HCT116 (cell line): Measurements from ENCODE around the gene TNFRSF1A. TPM values are rescaled to one million over a fixed set of nuclear protein-coding genes. Genes with fewer than 3 reads are reported as not detected.

Source experiments
- ATAC-seq: fragments of 200-7000 bp; cut with Tn5 transposase; 2 replicates; pipeline ENCODE4 v1.9.1; 2020; ENCODE audit warnings: mild to moderate bottlenecking, moderate library complexity
- BruUV-seq: library from RNA; stranded (reverse); fragments of 400-500 nt; replicated peaks from 2 replicates; lab custom pipeline; 2021; lab: Mats Ljungman, UMichigan
- CTCF ChIA-PET: fragments of 300-600 bp; sonication (Branson Sonifier 250); formaldehyde crosslinking; loops from one replicate; lab custom pipeline; 2021; ENCODE audit warnings: antibody characterized with exemption; lab: Charles Lee
- POLR2A ChIA-PET: fragments of 300-600, 350-600 bp; sonication (Branson Sonifier 250); formaldehyde crosslinking; loops from one replicate; lab custom pipeline; 2021; ENCODE audit warnings: antibody characterized with exemption; lab: Charles Lee
- RAD21 ChIA-PET, 2 experiments: fragments of 300-600 bp; sonication (Branson Sonifier 250); formaldehyde crosslinking; loops; one replicate each; lab custom pipeline; 2023; ENCODE audit warnings: low total read pairs in 2 of 2; ENCODE audit not compliant: uncharacterized antibody in 2 of 2, unreplicated experiment in 2 of 2, low non-redundant PET in 1 of 2; lab: Charles Lee
- DNase-seq: peaks from one replicate; pipeline ENCODE4 v3.0.0-alpha.2; 2010; ENCODE audit warnings: low read depth, low spot score
- H2AFZ ChIP-seq: fragments of 200-600 bp; shearing (Covaris generic), sonication (generic); 2 replicates; pipeline ENCODE4 v1.6.1; 2017; ENCODE audit warnings: low read depth, mixed run types, mixed read lengths, antibody characterized with exemption, low read length; ENCODE audit not compliant: poor library complexity, severe bottlenecking
- H3K27ac ChIP-seq: 2 replicates; pipeline ENCODE4 v1.5.1; 2012; ENCODE audit warnings: low read depth, low read length
- H3K27me3 ChIP-seq: fragments of 200-600 bp; sonication (generic); 2 replicates; pipeline ENCODE4 v1.6.1; 2016; ENCODE audit warnings: mixed run types, low read length, mixed read lengths; ENCODE audit not compliant: insufficient read depth
- H3K36me3 ChIP-seq, 2 experiments: fragments of 200-500 bp in 1 of 2; fragments of 200-600 bp in 1 of 2; sonication (Bioruptor generic) in 1 of 2; sonication (generic) in 1 of 2; 2 replicates each; pipeline versions ENCODE4 v1.5.1 to v1.6.1; 2014 to 2016; ENCODE audit warnings: low read length in 2 of 2, inconsistent platforms in 1 of 2, mixed read lengths in 1 of 2, mixed run types in 1 of 2; ENCODE audit not compliant: insufficient read depth in 2 of 2, control insufficient read depth in 1 of 2
- H3K4me1 ChIP-seq, 2 experiments: fragments of 200-600 bp in 1 of 2; sonication (generic) in 1 of 2; 2 replicates each; pipeline versions ENCODE4 v1.5.1 to v1.6.1; 2012 to 2017; ENCODE audit warnings: low read length in 2 of 2, inconsistent platforms in 1 of 2, mild to moderate bottlenecking in 1 of 2, mixed read lengths in 1 of 2, mixed run types in 1 of 2, moderate library complexity in 1 of 2; ENCODE audit not compliant: insufficient read depth in 2 of 2, control insufficient read depth in 1 of 2
- H3K4me2 ChIP-seq: fragments of 200-600 bp; sonication (generic); 2 replicates; pipeline ENCODE4 v1.6.1; 2017; ENCODE audit warnings: mixed run types, low read length, mixed read lengths
- H3K4me3 ChIP-seq, 2 experiments: fragments of 200-600 bp in 1 of 2; sonication (generic) in 1 of 2; replicated peaks in 1 of 2; 2 replicates each; pipeline ENCODE4 v1.5.1; 2011 to 2016; ENCODE audit warnings: low read length in 2 of 2, control low read depth in 1 of 2, low read depth in 1 of 2, mild to moderate bottlenecking in 1 of 2, mixed read lengths in 1 of 2, mixed run types in 1 of 2
- H3K79me2 ChIP-seq: fragments of 200-600 bp; sonication (generic); 2 replicates; pipeline ENCODE4 v1.6.1; 2017; ENCODE audit warnings: mild to moderate bottlenecking, mixed run types, low read length, moderate library complexity, mixed read lengths; ENCODE audit not compliant: insufficient read depth
- H3K9ac ChIP-seq: fragments of 200-600 bp; sonication (generic); 2 replicates; pipeline ENCODE4 v1.6.1; 2016; ENCODE audit warnings: low read length, mixed read lengths
- H3K9me2 ChIP-seq: fragments of 200-600 bp; sonication (generic), shearing (Covaris generic); 2 replicates; pipeline ENCODE4 v1.6.1; 2017; ENCODE audit warnings: mixed run types, mild to moderate bottlenecking, moderate library complexity; ENCODE audit not compliant: insufficient read depth
- H3K9me3 ChIP-seq, 2 experiments: fragments of 200-500 bp in 1 of 2; fragments of 200-600 bp in 1 of 2; sonication (Bioruptor generic) in 1 of 2; sonication (generic) in 1 of 2; 2 replicates each; pipeline ENCODE4 v1.6.1; 2014 to 2017; ENCODE audit warnings: low read length in 2 of 2, mixed read lengths in 2 of 2, inconsistent platforms in 1 of 2, low read depth in 1 of 2, mild to moderate bottlenecking in 1 of 2, mixed run types in 1 of 2, moderate library complexity in 1 of 2; ENCODE audit not compliant: control insufficient read depth in 1 of 2, insufficient read depth in 1 of 2
- H4K20me1 ChIP-seq: fragments of 200-600 bp; sonication (generic), shearing (Covaris generic); 2 replicates; pipeline ENCODE4 v1.6.1; 2017; ENCODE audit warnings: mixed run types, mild to moderate bottlenecking, moderate library complexity; ENCODE audit not compliant: insufficient read depth
- ATF3 ChIP-seq: IDR thresholded peaks from 2 replicates; pipeline ENCODE4 v1.6.1; 2012
- ELF1 ChIP-seq: IDR thresholded peaks from 2 replicates; pipeline ENCODE4 v1.6.1; 2012; ENCODE audit warnings: low read depth, borderline replicate concordance
- FOSL1 ChIP-seq: IDR thresholded peaks from 2 replicates; pipeline ENCODE4 v1.6.1; 2012; ENCODE audit warnings: low read depth
- JUND ChIP-seq: IDR thresholded peaks from 2 replicates; pipeline ENCODE4 v1.6.1; 2012
- POLR2AphosphoS5 ChIP-seq: IDR thresholded peaks from 2 replicates; pipeline ENCODE4 v1.6.1; 2011; ENCODE audit warnings: mild to moderate bottlenecking, low read depth, low read length, moderate library complexity
- RAD21 ChIP-seq: IDR thresholded peaks from 2 replicates; pipeline ENCODE4 v1.6.1; 2012; ENCODE audit warnings: low read depth, mild to moderate bottlenecking
- SIN3A ChIP-seq: IDR thresholded peaks from 2 replicates; pipeline ENCODE4 v1.6.1; 2012; ENCODE audit warnings: low read depth
- SP1 ChIP-seq: IDR thresholded peaks from 2 replicates; pipeline ENCODE4 v1.6.1; 2012; ENCODE audit warnings: low read depth
- TCF7L2 ChIP-seq: IDR thresholded peaks from 2 replicates; pipeline ENCODE4 v1.7.0; 2011; ENCODE audit warnings: borderline replicate concordance, inconsistent platforms; ENCODE audit not compliant: insufficient read depth, insufficient read length; ENCODE audit errors: extremely low read depth
- intact Hi-C: fragments of 100-400 bp; cut with micrococcal nuclease; formaldehyde crosslinking; loops from 2 replicates; pipeline ENCODE4 v1.10.0; 2022
- total RNA-seq: library from RNA; stranded (reverse); gene quantifications from one replicate; pipeline ENCODE4 v1.2.1, GENCODE V29; 2021; ENCODE audit not compliant: unreplicated experiment

TNFRSF1A gene
- total RNA-seq, 1 experiment from 2014 or later: 129 TPM

GRCh38 chr12:6382371-6382770, 40.5 kb upstream of the TNFRSF1A start (continued):
- TF ChIP-seq SP1 (no peak), TCF7L2 (no peak), SIN3A (no peak), ELF1 (no peak)

GRCh38 chr12:6380141-6381121, 38.6 kb upstream of the TNFRSF1A start:
- Histone ChIP-seq H3K4me2 (no peak overlapping the region), H3K79me2 (peaks cover 34% of the 10 kb centered on the region), H3K9me2 (no peaks in the 10 kb centered on the region), H3K9me3 (no peaks in the 10 kb centered on the region), H4K20me1 (no peaks in the 10 kb centered on the region), H3K36me3 (no peaks in the 10 kb centered on the region), H3K27me3 (no peaks in the 10 kb centered on the region), H3K4me3 (no peak overlapping the region), H2AFZ (no peak overlapping the region), H3K4me1 (peaks cover 53 to 69% of the 10 kb centered on the region in 2 experiments), H3K27ac (no peak overlapping the region), H3K9ac (no peak overlapping the region)
- no TSS peak for BruUV-seq
- intact Hi-C loops: no loop called here
- TF ChIP-seq ATF3 (no peak), FOSL1 (no peak), JUND (no peak), POLR2AphosphoS5 (no peak), RAD21 (no peak)
- RAD21 ChIA-PET: no interaction called here
- DNase-seq (no peak), ATAC-seq (no peak)
- CTCF ChIA-PET: no interaction called here
- POLR2A ChIA-PET: interaction anchor here (0.7 to 3.2 kb wide), 3 partner anchors 9 to 44 kb away, joined by 3 to 13 read pairs (median 3); no protein-coding TSS in a partner anchor
